ENCODE measurements around the gene MAN2A2.

Gene MAN2A2

DNA sequence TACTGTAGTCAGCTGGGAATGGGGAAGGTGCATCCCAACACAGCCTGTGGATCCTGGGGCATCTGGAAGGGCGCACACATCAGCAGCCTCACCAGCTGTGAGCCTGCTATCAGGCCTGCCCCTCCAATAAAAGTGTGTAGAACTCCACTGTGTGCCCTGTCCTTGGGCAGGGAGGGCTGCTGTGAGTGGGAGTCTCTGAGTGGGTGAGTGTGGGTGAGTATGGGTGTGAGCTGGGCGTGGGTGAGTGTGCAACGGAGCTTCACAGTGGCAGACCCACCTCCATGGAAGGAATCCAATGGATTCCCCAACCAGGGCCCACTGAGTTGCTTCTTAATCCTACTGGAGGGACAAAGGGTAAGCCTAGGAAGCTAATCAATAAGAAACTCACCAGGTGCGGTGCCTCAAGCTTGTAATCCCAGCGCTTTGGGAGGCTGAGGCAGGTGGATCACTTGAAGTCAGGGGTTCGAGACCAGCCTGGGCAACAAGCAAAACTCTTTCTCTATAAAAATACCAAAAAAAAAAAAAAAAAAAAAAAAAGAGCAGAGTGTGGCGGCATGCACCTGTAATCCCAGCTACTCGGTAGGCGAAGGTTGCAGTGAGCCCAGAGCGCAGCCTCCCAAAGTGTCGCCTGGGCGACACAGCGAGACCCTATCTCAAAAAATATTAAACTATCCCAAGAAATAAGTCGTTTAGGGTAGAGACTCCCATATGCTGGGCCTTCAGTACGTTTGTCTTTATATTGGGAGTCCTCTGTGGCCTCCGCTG lies 51.0 kb downstream of the MAN2A2 start:
- intact Hi-C loops (cut with DNase I) = loop anchor here (2.0 to 5.0 kb wide), 2 partner anchors 38 to 317 kb away; partner anchors contain the start of gene PRC1
- peak in 2 of 10 donors; percentile 28 to 63 for DNase-seq

GRCh38 chr15:90954712-90955623 lies 51.9 kb downstream of the MAN2A2 start, which contains the start of gene RCCD1:
TSS of gene RCCD1 (plus strand) at chr15:90954884. CDS start at chr15:90956735, 1,851 bp downstream.
- intact Hi-C loops (cut with DNase I) = loop anchor here (2.0 to 5.0 kb wide), 2 partner anchors 37 to 316 kb away; partner anchors contain the start of gene PRC1
- DNase-seq = peak; percentile 92 to 99 (median 97)

- intact Hi-C loops (cut with DNase I) = loop anchor here (1.0 to 2.0 kb wide), 2 partner anchors 94 to 315 kb away; no protein-coding TSS in a partner anchor
- DNase-seq = no peak
Observed at GRCh38 chr15:90955624-90956273, 52.6 kb downstream of the MAN2A2 start.

DNA sequence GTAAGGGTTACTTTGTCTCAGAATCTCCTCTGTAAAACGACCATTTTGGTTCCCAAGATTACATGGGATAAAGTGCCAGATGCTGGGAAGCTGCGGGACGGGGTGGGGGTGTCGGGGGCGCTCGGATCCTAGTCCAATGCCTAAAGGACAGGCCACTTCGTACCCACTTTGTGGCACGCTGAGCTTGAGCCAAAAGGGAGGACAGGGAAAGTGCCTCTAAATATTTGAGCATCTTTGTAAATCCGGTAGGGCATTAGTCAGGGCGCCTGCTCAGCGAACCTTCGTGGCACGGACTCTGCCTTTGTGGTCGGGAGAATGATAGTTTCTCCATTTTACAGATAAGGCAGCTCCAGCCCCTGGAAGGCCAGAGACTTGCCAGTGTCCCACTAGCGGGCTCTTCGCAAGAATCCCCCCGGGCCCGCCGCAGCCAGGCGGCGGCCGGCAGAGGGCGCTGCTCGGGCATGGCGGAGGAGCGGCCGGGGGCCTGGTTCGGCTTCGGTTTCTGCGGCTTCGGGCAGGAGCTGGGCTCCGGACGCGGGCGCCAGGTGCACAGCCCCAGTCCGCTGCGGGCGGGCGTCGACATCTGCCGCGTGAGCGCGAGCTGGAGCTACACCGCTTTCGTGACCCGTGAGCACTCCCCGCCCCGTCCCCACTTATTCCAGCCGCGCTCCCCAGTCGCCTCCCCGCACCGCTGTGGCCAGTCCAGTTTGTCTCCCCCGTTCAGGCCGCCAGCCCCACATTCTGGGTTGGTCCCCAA lies 53.4 kb downstream of the MAN2A2 start:
- intact Hi-C loops (cut with DNase I) = loop anchor here (1.0 kb wide), 1 partner anchor 93 kb away; no protein-coding TSS in a partner anchor

GRCh38 chr15:90957031-90957790 lies 54.1 kb downstream of the MAN2A2 start:
- intact Hi-C loops (cut with DNase I) = no loop called here
- DNase-seq = peak in 5 of 10 donors; percentile 42 to 90 (median 81)

More for the DNA sequence above, 53.4 kb downstream of the MAN2A2 start:
- peak; percentile 61 to 95 (median 78) for DNase-seq

DNA sequence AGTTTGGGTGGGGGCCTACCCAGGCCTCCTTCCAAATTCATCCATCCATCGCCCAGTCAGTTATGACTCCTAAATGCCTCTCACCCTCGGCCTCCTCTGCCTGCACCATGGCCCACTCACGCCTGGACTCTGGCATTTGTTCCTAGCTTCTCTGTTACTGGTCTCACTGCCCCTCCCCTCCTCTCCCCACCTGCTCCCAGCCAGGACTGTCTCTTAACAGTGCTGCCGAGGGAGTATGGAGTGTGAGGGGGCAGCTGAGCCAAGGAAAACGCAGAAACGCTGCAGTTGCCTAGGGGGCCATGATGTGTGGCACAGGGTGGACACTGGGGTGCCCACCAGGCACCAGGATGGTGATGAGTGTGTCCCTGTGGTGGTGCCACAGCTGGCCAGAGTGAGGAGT lies 54.7 kb downstream of the MAN2A2 start:
- intact Hi-C loops (cut with DNase I) = no loop called here
- DNase-seq = peak in 2 of 10 donors; percentile 55 to 79

DNA sequence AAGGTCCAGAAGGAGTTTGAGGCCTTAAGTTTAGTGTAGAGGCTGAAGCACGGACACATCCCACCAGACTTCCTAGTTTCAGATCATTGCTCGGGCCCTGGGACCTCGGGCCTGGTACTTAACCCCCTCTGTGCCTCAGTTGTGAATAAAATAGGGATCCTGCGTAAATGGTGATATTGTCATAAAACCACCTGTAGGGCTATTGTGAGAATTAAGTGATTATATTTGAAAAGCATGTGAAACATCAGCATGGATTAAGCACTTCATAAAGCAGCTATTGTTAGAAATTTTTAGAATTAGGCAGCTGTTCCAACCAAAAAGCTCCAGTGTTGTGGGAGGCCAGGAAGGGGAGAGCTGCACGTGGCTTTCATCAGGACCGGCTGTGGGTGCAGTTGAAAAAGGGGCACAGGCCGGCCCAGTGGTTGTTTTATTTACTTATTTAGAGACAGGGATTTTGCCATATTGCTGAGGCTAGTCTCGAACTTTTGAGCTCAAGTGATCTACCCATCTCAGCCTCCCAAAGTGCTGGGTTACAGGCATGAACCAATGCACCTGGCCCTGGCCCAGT lies 56.0 kb downstream of the MAN2A2 start:
- DNase-seq = peak in 2 of 10 donors; percentile 40 to 56
- intact Hi-C loops (cut with DNase I) = no loop called here

- intact Hi-C loops (cut with DNase I) = no loop called here
- DNase-seq = peak; percentile 51 to 96 (median 76)
Observed at GRCh38 chr15:90959894-90960293, 56.8 kb downstream of the MAN2A2 start.

DNA sequence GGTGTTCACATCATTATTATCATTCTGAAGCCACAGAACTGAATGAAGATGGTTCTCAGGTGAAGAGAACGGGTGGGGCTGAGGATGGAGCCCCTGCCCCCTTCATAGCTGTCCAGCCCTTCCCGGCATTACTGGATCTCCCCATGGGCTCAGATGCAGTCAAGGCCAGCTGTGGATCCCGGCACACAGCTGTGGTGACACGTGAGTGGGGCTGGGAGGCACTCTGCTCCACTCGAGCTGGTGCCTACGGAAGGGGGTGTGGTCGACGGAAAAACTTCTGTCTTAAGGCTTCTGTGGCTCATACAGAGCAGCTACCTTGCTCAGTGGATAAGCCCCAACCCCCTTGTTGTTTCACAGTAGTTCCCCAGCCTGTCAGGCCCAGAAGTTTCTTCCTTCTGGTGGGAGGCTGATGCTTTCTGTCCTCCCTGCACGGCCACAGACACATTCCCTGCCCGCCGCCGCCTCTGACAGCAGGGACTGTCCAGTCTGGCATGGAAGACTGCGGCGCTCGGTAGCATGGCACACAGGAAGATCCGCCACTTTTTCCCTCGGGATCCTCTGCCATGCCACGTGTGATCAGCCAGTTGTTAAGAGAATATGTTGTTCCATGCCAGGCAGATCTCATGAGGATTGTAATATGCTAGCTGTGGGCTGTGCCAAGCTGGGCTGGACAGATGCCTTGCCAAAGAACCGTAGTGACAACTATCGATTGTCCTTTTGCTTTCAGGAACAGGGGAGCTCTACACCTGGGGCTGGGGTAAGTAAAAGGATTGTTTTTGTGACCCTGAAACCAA lies 57.4 kb downstream of the MAN2A2 start:
- peak in 4 of 10 donors; percentile 16 to 88 (median 57) for DNase-seq

DNA sequence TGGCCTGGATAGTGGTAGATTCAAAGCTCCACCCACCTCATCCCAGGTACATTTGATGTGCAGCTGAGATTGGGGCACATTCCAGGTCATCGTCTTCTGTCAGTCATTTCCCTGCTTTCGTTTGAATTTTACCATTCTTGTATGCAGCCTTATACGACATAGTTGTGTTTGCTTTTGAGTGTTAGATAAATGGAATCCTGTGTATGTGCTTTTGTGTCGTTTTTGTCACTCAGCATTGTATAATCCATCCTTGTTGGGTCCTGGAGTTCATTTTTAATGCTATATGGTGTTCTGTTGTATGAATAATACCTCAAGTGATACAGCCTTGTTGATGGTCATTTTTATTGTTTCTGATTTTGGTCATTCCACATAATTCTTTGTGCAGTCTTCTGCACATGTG lies 58.9 kb downstream of the MAN2A2 start:
- no peak for DNase-seq
- intact Hi-C loops (cut with DNase I) = no loop called here

More for the DNA sequence above, 57.4 kb downstream of the MAN2A2 start:
- intact Hi-C loops (cut with DNase I) = no loop called here

DNA sequence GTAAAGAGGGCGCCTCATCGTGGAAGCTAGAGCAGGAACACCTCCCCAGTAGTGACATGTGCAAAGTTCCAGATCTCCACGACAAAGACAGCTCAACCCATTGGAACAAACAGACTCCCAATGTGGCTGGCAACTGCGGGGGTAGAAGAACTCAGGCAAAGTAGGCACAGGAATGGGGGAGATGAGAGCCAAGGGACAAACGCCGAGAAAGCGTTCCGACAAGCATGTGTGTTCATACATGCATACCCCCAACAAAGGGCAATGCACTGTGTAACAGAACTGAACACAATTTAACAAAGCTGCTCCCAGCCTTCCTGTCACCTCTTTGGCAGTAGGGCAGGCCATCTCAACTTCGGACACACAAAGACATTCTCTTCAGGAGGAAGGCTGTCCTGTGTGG lies 63.2 kb downstream of the MAN2A2 start:
- intact Hi-C loops (cut with DNase I) = no loop called here
- DNase-seq = peak in 1 of 10 donors; percentile 67

- intact Hi-C loops (cut with DNase I) = no loop called here
- no peak for DNase-seq
Observed at GRCh38 chr15:90967206-90967605, 64.1 kb downstream of the MAN2A2 start.

- intact Hi-C loops (cut with DNase I) = no loop called here
- DNase-seq = no peak
Observed at GRCh38 chr15:90968434-90968833, 65.3 kb downstream of the MAN2A2 start.

GRCh38 chr15:90970274-90970673 lies 67.2 kb downstream of the MAN2A2 start:
- DNase-seq = peak in 1 of 10 donors; percentile 42
- intact Hi-C loops (cut with DNase I) = no loop called here

GRCh38 chr15:90972133-90972532 lies 69.0 kb downstream of the MAN2A2 start:
- peak in 1 of 10 donors; percentile 74 for DNase-seq

More at GRCh38 chr15:90972133-90972532, 69.0 kb downstream of the MAN2A2 start:
- intact Hi-C loops (cut with DNase I) = no loop called here

Data from posterior cingulate gyrus (tissue), 11 donors.